ENCODE results near the gene CCKAR.

DNA sequence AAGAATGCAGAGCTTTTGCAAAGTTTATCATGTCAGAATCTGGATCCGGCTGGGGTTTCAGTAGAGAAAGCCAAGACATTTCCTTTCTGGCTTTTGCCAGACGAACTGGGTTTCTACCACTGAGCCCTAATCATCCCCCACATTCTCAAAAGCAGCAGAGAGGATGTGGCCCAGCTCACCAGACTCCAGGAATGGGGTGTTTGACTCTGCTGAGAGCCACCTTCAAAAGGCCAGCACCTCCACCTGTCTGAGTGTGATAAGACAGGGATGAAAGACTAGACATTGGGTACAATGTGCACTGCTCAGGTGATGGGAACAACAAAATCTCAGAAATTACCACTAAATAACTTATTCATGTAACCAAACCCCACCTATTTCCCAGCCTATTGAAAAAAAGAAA lies 25.7 kb upstream of the CCKAR start:
- TF ChIP-seq POLR2AphosphoS5 (IDR thresholded peaks at IDR 0.05; ENCODE audit: low read depth, low read length), result no peak
- TF ChIP-seq ZNF121 (CRISPR knock-in tag; IDR thresholded peaks at IDR 0.05), result no peak
- no peak for TF ChIP-seq MTF1 (CRISPR knock-in tag; IDR thresholded peaks at IDR 0.05)
- no peak for TF ChIP-seq GPN1 (CRISPR knock-in tag; IDR thresholded peaks at IDR 0.05; ENCODE audit: borderline replicate concordance)
- no peak for TF ChIP-seq ZNF781 (CRISPR knock-in tag; IDR thresholded peaks at IDR 0.05; ENCODE audit: borderline replicate concordance, not compliant biosample characterization)
- no peak for TF ChIP-seq ZNF598 (CRISPR knock-in tag; IDR thresholded peaks at IDR 0.05; ENCODE audit: borderline replicate concordance)
- TF ChIP-seq, protein P1, sequence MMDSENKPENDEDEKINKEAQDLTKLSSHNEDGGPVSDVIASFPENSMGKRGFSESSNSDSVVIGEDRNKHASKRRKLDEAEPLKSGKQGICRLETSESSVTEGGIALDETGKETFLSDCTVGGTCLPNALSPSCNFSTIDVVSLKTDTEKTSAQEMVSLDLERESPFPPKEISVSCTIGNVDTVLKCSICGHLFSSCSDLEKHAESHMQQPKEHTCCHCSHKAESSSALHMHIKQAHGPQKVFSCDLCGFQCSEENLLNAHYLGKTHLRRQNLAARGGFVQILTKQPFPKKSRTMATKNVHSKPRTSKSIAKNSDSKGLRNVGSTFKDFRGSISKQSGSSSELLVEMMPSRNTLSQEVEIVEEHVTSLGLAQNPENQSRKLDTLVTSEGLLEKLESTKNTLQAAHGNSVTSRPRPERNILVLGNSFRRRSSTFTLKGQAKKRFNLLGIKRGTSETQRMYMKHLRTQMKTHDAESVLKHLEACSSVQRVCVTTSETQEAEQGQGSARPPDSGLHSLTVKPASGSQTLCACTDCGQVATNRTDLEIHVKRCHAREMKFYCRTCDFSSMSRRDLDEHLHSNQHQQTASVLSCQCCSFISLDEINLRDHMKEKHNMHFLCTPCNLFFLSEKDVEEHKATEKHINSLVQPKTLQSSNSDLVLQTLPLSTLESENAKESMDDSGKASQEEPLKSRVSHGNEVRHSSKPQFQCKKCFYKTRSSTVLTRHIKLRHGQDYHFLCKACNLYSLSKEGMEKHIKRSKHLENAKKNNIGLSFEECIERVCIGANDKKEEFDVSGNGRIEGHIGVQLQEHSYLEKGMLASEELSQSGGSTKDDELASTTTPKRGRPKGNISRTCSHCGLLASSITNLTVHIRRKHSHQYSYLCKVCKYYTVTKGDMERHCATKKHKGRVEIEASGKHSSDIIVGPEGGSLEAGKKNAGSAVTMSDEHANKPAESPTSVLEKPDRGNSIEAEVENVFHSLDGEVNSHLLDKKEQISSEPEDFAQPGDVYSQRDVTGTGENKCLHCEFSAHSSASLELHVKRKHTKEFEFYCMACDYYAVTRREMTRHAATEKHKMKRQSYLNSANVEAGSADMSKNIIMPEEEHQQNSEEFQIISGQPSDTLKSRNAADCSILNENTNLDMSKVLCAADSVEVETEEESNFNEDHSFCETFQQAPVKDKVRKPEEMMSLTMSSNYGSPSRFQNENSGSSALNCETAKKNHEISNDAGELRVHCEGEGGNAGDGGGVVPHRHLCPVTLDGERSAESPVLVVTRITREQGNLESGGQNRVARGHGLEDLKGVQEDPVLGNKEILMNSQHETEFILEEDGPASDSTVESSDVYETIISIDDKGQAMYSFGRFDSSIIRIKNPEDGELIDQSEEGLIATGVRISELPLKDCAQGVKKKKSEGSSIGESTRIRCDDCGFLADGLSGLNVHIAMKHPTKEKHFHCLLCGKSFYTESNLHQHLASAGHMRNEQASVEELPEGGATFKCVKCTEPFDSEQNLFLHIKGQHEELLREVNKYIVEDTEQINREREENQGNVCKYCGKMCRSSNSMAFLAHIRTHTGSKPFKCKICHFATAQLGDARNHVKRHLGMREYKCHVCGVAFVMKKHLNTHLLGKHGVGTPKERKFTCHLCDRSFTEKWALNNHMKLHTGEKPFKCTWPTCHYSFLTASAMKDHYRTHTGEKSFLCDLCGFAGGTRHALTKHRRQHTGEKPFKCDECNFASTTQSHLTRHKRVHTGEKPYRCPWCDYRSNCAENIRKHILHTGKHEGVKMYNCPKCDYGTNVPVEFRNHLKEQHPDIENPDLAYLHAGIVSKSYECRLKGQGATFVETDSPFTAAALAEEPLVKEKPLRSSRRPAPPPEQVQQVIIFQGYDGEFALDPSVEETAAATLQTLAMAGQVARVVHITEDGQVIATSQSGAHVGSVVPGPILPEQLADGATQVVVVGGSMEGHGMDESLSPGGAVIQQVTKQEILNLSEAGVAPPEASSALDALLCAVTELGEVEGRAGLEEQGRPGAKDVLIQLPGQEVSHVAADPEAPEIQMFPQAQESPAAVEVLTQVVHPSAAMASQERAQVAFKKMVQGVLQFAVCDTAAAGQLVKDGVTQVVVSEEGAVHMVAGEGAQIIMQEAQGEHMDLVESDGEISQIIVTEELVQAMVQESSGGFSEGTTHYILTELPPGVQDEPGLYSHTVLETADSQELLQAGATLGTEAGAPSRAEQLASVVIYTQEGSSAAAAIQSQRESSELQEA (CRISPR knock-in tag; IDR thresholded peaks at IDR 0.05; ENCODE audit: not compliant biosample characterization), result no peak
- TF ChIP-seq SALL1 (CRISPR knock-in tag; IDR thresholded peaks at IDR 0.05), result no peak
- no peak for TF ChIP-seq SP1 (IDR thresholded peaks at IDR 0.05)
- no peak for TF ChIP-seq SP1 (CRISPR knock-in tag; IDR thresholded peaks at IDR 0.05)
- TF ChIP-seq, protein P2, sequence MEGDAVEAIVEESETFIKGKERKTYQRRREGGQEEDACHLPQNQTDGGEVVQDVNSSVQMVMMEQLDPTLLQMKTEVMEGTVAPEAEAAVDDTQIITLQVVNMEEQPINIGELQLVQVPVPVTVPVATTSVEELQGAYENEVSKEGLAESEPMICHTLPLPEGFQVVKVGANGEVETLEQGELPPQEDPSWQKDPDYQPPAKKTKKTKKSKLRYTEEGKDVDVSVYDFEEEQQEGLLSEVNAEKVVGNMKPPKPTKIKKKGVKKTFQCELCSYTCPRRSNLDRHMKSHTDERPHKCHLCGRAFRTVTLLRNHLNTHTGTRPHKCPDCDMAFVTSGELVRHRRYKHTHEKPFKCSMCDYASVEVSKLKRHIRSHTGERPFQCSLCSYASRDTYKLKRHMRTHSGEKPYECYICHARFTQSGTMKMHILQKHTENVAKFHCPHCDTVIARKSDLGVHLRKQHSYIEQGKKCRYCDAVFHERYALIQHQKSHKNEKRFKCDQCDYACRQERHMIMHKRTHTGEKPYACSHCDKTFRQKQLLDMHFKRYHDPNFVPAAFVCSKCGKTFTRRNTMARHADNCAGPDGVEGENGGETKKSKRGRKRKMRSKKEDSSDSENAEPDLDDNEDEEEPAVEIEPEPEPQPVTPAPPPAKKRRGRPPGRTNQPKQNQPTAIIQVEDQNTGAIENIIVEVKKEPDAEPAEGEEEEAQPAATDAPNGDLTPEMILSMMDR (CRISPR knock-in tag; IDR thresholded peaks at IDR 0.05), result no peak
- no peak for TF ChIP-seq SMC3 (IDR thresholded peaks at IDR 0.05; ENCODE audit: low read length)
- TF ChIP-seq YY1 (IDR thresholded peaks at IDR 0.05; ENCODE audit: insufficient read depth, insufficient replicate concordance, low read depth, low read length), result no peak
- TF ChIP-seq EZH2 (conservative IDR thresholded peaks at IDR 0.05; ENCODE audit: low read depth, low read length), result no peak
- no peak for TF ChIP-seq NFATC3 (CRISPR knock-in tag; IDR thresholded peaks at IDR 0.05)

All from HepG2 (cell line).